Measurements from ENCODE around the gene SEMA3A.
"Not testable (repeated sequence)": the region's sequence is repeated elsewhere in the genome, so short reads cannot be mapped to it uniquely, and the experiment has no call there.

SEMA3A gene

DNA sequence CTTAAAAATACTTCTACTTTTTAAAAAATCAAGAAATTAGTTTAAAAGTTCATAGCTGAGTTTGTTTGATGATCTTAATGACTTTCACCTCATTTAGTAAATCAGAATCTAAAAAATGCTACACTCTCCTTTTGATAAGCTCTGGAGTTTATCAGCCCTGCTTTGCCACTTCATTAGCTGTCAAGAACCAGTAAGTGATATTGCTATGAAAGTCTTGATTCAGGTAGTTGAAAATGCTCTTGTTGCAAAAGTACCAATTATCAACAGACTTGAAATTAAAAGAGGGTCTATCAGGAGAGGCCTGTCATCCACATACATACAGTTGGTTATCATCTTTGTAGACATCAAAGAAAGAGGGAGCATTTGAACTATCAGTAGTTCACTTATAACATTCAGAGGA is 41.6 kb downstream of the SEMA3A start:
- DNase-seq: no peak

DNA sequence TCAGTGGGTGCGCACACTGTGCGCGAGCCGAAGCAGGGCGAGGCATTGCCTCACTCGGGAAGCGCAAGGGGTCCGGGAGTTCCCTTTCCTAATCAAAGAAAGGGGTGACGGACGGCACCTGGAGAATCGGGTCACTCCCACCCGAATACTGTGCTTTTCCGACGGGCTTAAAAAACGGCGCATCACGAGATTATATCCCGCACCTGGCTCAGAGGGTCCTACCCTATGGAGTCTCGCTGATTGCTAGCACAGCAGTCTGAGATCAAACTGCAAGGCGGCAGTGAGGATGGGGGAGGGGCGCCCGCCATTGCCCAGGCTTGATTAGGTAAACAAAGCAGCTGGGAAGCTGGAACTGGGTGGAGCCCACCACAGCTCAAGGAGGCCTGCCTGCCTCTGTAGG is 44.2 kb downstream of the SEMA3A start:
- DNase-seq: not testable (repeated sequence)

DNA sequence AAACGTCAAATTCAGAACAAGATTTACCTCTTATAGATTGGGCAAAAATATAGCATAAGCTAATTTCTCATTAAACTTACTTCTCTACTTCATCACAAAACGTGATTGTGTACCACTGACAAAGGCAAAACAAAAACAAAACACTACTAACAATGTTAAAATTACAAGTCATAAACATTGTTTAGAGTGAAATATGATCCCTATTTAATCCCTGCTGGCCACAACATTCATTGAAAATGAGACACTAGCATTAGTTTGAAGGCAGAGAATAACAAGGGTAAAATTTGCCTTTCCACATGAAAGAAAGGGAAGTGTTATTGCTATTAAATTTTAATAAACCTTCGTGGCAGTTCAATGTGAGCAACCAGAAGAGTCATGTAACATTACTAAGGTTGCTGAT is 45.0 kb downstream of the SEMA3A start:
- no peak for DNase-seq

DNA sequence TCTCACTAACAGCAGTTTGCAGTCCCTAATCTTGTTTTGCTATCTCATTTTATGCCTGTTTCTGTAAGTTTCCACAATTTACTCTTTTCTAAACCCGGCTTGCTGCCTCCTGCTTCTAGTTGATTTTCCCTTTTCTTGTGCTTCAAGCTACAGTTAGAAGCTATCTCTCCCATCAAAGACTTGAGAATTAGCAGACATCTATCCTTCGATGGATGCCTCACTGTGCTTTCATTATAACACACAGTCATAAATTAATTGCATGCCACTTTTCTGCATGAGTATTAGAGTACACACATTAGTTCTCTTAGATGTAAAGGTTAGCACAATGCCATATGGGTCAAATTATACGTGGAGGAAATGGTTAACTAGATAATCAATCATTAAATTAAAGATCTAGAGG is 48.7 kb downstream of the SEMA3A start:
- DNase-seq: no peak

DNA sequence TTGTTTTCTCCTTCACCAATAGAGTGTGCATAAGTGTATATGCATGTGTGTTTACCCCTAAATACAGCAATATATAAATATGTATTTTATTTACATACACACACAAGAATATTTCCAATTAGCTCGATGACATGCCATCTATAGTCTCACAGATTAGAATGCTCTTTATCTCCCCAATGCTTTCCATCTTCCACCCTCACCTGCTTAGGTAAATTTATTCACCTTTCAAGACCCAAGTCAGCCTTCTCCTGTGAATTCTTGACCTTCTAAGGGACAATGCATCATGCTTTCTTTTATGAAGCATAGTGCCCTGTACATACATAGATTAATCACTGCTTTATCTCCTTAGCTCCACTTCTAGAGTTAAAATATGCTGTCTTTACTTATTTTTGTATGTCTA is 49.7 kb downstream of the SEMA3A start:
- no peak for DNase-seq

DNA sequence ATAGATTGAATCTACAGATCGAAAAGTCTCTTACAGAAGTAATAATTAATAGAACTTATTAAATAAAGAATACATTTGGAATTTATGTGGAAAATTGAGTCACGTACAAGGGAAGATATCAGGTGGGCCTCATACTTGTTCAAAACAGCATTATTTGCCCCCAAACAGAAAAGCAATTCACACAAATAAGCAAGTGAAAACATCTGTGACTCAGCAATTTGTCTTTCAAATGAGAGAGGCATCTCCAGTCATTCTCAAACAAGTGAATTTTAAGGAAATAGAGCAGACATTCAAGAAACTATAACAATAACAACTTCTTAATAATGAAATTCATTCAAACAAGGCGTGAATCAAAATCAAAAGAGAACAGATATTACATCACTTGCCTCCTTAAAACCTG is 50.1 kb downstream of the SEMA3A start:
- DNase-seq: no peak

DNA sequence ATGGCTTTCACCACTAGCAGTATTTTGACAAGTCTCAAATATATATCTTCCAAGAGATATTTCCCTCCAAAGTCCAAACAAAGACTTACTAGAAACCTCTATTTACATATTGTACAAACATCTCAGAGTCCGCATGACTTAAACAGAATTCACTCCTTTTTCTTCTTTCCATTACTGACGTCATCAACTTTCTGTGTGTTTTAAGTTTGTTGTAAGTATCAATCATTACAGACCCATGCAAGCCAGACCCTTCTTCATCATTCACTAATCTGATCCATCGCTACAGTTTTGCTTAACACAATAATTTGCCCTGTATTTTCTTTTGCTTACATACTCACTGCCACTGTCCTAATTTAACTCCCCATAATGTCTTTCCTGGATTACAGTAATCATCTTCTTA is 51.9 kb downstream of the SEMA3A start:
- no peak for DNase-seq

DNA sequence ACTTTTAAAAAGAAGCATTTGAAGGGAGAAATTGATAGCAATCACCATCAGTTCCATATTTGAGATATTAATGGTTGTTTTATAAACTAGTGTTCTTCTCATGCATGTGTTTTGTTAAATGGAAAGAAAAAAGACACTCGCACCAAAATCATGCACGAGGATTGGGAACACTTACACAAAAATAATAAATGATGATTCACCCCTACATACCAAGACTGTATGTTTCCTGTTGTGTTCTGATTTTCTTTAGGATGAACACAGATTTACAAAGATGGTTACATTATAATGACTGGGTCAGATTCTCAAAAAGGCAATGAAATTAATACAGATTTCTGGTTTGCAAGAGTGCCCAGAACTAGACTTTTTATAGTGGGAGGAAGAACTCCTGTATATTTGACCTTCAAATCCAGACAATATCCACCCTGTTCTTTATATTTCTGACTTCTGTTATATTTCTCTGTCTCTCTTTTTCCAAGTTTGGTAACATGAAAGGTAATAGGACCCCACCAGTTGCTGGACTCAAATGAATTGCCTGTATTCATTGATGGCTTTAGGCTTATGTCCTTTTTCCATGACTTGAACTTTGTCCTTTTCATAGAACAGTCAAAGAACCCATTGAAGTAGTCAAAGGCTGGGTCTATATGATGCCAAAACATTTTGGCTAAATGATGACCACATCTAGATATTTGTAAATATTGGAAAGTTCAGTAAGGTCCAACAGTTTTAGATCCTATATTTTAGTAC is 54.4 kb downstream of the SEMA3A start:
- DNase-seq: no peak

DNA sequence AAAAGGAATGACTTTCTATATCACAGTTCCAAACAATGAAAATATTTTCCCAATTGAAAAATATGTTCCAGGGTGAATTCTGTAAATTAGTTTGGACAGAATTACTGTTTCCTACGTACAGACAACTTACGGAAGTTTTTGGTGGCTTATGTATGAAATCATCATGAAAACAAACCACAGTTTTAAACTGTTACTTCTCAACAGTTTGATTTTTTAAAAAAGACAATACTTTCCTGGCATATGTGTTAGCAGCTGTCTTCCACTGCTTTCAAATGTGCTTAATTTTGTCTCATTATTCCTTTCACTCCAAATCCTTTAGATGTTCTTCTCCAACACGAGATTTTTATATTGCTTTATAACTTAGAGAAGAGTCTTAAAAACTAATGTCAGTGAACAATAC is 56.2 kb downstream of the SEMA3A start:
- DNase-seq: no peak

DNA sequence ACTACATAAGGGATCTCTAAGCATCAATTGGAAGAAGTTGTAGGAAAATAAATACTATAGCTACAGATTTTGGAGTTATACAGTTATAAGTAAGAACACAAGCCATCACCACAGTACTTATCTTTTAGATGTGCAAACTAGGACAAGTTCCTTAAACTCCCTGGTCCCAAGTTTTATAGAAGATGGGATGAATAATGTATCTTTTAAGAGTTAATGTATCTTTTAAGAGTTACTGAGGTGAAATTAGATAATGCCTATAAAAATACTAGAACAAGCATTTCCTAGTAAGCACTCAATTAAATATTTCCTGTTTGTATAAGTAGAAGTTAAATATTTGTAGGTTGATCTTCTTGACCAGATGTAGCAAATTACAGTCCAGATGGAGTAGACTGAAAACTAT is 56.8 kb downstream of the SEMA3A start:
- no peak for DNase-seq

DNA sequence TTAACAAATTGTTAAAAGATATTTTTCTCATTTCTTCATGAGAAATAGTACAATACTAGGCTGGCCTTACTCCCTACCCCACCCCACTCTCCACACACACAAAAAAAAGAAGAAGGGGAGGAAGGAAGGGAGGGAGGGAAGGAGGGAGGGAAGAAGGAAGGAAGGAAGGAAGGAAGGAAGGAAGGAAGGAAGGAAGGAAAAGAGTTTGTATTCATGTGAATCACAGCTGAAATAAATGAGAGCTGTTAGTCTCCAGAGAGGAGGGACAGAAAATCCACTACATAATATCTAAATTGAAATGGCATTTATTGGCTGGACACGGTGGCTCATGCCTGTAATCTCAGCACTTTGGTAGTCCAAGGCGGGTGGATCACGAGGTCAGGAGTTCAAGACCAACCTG is 57.8 kb downstream of the SEMA3A start:
- no peak for DNase-seq

DNA sequence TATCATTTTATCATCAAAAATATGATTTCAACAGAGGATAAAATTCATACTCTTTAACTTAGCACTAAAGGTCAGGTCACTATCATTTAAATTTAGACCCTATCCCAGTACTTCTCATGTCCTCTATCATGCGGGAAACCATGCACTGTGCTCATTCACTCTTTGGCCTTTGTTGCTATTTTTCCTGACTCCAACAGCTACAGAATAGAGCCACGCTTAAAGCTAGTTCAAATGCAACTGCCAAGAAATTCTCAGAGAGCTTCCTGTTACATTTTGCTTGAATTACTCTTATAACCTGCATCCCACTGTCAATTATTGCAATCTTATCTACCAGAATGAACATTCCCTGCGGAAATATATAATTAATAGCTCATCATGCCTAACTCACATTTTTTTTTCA is 58.3 kb downstream of the SEMA3A start:
- DNase-seq: no peak

DNA sequence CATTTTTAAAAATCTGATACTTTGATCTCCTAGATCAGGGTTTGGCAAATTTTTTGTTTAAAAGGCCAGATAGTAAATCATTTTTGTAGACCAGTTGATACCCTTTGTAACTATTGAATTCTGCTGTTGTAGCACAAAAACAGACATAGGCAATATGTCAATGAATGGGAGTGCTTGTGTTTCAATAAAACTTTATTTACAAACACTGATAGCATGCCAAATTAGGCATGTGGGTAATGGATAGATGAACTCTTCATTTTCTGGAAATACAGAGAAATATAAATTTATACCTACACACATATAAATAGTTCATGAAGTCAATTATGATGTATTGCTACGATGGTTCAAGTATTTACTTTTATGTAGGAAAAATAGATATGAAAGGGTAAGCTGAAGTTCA is 60.4 kb downstream of the SEMA3A start:
- DNase-seq: no peak

DNA sequence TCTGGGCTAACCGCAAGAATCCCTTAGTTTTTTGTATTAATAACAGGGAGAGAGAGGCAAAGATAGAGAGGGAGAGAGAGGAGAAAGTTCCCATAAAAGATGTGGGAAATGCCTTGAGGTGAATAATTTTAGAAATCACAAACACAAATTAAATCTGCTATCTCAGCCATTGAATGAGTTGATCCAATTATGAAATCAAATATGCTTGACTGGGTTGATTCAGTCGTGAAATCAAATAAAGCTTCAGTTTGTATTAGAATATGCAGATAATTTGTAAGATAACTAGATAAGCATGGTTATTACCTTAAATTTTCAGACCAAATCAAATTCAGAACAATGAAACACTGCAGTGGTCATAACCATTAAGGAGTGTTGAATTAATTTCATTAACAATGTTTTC is 68.9 kb downstream of the SEMA3A start:
- DNase-seq: no peak

DNA sequence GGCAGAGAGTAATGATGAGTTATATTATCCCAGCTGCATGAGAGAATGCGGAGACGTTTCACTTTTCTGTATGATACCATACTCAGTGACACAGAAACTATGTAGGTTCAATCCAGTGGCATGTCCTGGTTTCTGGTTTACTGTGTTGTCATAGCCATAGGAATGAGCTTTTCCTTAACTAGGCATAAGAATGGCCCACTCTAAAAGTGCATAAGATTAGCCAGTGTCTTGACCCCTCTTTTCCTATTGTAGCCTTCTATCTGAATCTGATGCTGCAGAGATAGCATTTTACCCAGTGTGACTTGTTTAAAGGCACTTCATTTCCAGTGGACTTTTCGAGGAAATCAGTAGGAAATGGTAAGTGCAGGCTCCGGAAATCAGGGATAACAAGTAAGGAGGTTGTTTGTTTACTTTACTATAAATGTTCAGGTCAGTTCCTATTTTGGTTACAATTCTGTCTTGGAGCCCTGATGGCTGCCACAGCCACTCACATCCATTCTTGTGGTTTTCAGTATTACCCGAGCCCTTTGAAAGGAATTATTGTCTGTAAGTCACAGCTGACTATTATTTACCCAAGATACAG is 70.5 kb downstream of the SEMA3A start:
- DNase-seq: no peak

DNA sequence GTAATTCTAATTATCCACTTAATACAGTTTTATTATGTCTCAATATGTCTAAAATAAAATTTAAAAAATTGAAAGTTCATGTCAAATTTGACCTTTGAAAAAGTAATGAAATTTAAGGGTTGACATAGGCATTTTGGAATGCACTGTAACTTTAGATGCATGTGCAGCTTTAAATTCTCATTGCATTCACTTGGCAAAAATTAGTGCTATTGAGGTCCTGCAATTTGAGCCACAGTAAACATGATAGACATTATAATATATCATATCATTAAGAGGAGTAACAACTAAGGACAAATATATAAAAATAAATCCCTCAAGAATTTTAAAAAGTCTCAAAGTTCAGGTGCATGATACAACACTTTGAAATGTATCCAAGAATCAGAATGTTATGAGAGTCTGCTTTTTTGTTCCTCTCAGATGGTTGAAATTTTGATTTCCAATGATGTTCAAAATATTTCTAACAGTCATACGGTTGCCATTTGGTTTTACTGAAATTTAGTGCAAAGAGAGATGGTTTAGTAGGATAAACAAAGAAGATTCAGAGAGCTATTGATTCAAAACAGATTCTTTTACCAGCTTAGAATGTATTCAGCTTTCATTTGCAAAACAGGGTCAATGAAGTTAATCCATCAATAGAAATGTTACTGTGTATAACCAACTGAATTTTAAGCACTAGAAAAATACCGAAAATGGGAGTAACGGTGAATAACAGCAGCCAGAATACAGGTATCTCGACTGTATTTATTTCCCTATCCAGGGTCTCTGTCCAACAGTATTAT is 71.8 kb downstream of the SEMA3A start:
- no peak for DNase-seq

DNA sequence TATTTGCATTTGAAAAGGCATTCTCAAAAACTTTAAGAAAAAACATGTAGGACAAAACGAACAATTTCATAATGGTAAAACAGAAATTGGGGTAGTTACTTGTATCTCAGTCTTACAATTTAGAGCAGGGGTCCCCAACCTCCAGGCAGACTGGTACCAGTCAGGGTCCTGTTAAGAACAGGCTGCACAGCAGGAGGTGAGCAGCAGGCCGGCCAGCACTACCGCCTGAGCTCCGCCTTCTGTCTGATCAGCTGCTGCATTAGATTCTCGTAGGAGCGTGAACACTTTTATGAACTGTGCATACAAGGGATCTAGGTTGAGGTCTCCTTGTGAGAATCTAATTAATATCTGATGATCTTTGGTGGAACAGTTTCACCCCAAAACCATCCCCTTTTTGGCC is 77.3 kb downstream of the SEMA3A start:
- no peak for DNase-seq

DNA sequence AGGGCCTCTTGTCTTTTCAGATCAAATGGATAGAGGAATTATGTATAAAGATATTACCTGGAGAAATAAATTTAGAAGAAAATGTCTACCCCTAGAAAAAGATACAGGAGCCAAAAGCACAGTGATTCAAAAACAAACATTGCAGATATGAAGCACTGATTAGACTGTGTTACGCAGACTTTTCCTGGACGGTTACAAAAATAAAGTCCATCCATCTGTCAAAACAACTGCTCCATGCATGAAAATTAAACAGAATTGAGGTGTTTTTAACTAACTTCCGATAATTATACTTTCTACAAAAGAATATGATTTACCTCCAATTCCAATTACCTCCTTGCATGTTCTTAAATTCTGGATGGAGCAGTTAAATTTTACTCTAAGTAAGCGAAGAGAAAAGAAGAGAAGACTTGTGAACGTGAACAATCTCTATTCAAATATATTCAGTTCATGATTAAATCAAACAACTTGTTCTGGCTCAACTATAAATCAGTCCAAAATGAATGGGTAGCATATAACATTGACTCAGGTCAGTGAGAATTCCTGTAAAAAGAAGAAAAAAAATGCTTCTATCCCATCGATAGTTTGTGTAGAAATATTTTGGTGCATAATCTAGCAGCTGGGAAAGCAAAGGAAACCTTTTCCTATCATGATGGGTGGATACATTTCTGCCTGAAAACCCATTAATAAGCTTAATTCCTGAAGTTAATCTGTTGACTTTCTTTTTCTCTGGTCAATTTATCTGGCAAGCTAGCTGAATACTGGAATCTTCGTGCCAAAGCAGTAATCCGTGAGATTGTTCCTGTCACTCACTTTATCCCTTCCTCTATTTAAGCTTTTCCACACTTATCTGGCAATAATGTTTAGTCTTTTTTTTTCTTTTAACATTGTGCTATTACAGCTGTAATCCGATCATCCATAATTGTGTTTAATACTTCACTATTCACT is 80.4 kb downstream of the SEMA3A start:
- no peak for DNase-seq

DNA sequence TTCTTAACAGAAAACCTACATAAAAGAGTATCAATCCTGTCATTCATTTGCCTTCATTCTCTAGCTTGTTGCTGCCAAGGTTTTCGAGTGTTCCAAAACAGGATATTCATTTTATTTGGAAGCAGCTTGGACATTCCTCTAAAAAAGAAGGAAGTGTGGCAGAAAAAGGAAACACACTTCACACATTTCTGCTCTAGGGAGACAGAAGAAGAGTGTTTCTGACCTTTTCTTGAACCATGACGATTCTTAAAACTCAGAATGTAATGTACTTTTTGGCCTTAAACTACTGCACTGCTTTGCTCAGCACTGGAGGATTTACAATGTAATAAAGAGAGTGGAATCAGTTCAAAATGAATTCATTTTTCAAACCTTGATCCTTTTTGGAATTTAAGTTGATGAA is 81.3 kb downstream of the SEMA3A start:
- no peak for DNase-seq

DNA sequence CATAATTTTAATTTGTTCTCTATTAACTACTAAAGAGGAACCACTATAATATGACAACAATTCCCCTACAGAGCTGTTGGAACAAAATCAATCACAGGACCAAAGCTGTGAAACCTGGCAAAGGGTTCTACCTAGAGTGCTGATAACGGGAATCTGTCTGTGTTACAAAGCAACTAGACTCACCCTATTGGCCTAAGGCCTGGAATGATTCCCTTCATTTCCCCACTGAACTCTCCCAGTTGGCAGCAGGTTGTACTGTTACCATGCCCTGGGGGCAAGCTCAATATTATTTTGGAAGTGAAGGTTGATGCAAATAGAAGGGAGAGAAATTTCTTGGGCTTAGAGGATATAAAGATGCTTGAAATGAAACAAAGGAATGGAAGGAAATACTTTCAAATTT is 81.8 kb downstream of the SEMA3A start:
- no peak for DNase-seq

DNA sequence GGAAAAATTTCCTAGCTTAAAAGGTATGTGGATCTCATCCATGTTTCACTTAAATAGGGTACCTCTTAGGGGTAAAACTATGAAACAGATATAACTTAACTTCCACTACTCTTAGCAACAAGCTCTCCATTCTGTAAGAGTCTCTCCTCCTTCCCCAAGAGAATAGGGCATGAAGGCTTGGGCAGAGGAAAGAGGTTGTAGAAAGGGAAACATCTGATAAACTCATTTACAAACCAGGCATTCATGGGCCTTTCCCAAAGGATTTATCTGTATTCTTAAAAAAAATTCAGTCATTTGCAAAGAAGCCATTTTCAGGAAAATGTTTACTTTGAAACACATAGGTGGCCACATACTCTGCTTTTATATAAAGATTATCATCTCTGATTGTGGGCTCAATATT is 82.7 kb downstream of the SEMA3A start:
- no peak for DNase-seq

DNA sequence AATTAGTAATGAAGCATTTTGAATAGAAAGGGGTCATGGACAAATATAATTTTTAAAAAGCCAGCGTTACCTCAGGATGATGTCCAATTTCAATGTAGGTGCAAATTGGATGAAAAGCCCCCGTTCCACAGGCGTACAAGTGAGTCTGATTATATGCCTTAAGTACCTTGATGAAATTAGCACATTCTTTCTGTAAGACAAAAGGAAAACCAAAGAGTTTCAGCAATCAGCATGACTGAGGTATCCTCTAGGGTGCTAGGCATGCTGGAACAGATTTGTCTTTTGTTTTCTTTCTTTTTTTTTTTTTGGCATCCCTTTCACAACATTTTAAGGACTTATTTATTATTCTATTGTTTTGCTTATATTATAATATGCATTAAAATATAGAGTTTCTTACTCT is 84.2 kb downstream of the SEMA3A start:
- DNase-seq: no peak

DNA sequence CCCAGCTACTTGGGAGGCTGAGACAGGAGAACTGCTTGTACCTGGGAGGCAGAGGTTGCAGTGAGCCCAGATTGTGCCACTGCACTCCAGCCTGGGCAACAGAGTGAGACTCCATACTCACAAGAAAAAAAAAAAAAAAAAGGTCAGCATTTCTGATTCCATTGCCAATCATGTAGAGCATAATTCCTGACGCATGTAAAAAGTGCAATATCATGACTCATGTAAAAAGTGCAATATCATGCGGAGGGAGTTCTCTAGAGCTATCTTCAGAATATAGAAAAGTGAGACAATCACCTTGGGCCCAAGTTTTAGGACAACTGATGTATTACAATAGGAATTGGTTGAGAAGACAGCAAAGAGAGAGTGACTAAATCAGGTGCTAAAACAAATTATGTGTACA is 85.8 kb downstream of the SEMA3A start:
- no peak for DNase-seq

Measured in MV-4-11 (cell line).